C4-2B (cell line): ENCODE measurements around the gene ALDH3A1.

Source experiments
- H3K27ac ChIP-seq: fragments of 450-650 bp; 2 replicates; pipeline ENCODE4 v1.5.1; 2017
- CTCF ChIP-seq: fragments of 450-650 bp; conservative IDR thresholded peaks from 2 replicates; pipeline ENCODE4 v1.5.1; 2017; ENCODE audit warnings: mild to moderate bottlenecking
- ZFX ChIP-seq: fragments of 450-650 bp; IDR thresholded peaks from 2 replicates; pipeline ENCODE4 v1.6.1; 2017

The ALDH3A1 gene

DNA sequence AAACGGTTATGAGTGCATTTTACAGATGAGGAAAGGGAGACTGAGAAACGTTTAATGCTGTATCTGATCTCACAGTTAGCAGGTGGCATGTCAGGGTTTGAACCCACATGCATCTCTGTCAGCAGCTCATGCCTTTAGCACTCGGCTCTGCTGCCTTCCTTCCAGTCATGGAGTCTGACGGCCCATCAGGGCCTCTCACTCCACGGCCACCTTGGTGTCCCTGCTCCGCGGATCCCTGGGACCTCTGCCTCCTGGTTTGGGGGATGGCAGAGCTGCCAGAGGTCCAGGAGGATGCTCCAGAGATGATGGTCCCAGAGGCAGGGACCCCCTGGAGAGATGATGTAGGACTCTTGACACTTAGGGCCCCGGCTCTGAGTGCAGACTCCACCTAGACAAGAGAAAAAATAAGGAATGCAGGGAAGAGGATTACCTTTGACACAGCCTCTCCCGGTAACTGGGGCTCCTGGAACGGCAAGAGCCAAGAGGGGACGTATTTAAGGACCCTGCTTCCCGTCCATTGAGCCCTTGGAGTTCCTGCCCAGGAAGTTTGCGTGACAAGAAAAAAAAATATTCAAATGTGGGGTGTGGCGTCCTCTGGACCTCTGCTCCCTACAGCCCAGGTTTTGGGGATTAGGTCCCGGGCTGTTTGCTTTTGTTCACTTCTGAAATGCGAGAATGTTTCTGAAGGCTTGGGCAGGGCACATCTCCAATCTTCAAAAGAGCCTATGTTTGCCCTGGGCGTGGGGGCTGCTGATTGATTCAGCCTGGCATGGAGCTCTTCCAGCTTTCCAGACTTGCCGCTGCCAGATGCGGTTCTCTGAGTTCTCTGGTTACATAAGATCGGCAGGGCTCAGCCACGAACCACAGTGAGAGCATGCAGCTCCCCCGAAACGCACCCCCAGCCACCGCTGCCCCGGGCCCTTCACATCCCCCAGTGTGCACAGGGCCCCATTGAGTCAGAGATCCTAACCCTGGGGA, at the start of gene ALDH3A1:
Gene ALDH3A1 (minus strand): TSS at position 470 of the 978 bp plus-strand sequence. CDS start 3,169 bp downstream, outside the sequence.
- H3K27ac ChIP-seq, result peak within 1 kb of the TSS; percentile 32
- no peak for TF ChIP-seq ZFX
- no peak for TF ChIP-seq CTCF

DNA sequence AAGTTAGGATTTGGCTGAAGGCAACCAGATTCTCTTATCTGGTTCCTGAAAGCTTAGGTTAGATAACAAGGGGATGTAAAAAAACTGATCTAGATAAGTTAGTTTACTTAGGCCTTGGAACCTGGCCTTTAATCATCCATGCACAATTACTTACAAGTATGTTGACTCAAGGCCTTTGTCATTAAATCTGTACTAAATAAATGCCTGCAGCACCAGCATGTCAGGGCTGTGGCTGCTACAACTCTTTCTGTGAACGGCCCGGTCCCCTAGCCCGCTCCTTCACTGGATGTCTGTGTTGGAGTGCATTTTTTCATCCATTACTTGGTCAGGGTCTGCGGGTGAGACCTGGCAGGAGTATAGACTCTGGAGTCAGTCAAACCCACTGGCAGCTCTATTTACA, 48.4 kb upstream of the ALDH3A1 start:
- TF ChIP-seq ZFX (no peak), CTCF (no peak)

GRCh38 chr17:19791918-19792550, 43.9 kb upstream of the ALDH3A1 start:
- H3K27ac ChIP-seq, result no peak overlapping the region
- TF ChIP-seq CTCF, result no peak
- TF ChIP-seq ZFX, result no peak

More for the DNA sequence above, 48.4 kb upstream of the ALDH3A1 start:
- no peak overlapping the region for H3K27ac ChIP-seq

- no peak overlapping the region for H3K27ac ChIP-seq
- TF ChIP-seq CTCF (no peak), ZFX (no peak)
Measured at GRCh38 chr17:19787733-19788357, 39.7 kb upstream of the ALDH3A1 start.

DNA sequence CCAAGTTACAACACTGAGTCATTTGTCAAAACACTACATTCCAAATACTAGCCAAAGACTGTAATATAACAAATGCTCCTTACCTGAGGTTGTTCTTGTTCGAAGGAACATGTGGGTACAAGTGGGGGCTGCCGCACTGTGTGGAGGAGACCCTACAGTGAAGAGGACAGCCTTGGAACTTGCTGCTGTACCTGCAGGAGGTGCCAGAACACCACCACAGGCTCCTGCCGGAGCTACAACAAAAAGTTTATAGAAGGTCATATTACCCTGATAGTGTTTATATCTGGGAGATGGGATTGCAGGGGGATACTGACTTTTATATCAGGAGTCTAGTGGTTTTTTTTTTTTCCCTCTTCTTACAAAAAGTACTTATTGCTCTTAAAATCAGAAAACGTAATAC, 37.8 kb upstream of the ALDH3A1 start:
- TF ChIP-seq CTCF (peak; percentile 50), ZFX (no peak)
- H3K27ac ChIP-seq, result no peak overlapping the region

GRCh38 chr17:19781488-19782458, 33.7 kb upstream of the ALDH3A1 start:
- no peak overlapping the region; the same call in none of the 2 replicates for H3K27ac ChIP-seq
- TF ChIP-seq CTCF (no peak), ZFX (no peak)
